Embryonic facial prominence (tissue), 1 donor: ENCODE data around the gene AP1M1.

Experiments
- DNase-seq: peaks from one replicate; pipeline ENCODE4 v3.0.0-alpha.2; 2016; ENCODE audit errors: extremely low spot score

AP1M1 gene

DNA sequence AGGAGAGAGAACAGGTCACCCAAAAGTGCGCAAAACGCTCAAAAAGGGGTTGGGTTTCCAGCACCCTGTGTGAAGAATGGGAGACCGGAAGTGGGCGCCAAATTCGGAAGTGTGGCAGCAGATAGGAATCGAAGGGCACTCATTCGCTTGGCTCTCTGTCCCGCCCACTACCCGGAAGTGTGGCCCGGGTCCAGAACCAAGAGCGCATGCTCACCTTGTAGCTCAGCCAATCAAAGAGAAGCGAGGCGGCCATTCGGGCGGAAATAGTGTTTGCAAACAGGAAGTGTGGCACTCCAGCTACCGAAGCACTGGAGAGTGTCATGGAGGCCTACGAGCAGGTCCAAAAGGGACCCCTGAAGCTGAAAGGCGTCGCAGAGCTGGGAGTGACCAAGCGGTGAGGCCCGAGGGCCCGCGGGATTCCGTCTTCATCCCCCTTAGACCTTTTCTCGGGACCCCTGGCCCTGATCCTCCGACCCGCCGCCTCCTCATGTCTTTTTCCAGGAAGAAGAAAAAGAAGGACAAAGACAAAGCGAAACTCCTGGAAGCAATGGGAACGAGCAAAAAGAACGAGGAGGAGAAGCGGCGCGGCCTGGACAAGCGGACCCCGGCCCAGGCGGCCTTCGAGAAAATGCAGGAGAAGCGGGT, 12.5 kb upstream of the AP1M1 start, which contains the start of gene FAM32A:
FAM32A (plus strand) TSS at position 288 of the 645 bp plus-strand sequence; CDS start at position 321, 33 bp downstream.
- DNase-seq, result peak; percentile 97

DNA sequence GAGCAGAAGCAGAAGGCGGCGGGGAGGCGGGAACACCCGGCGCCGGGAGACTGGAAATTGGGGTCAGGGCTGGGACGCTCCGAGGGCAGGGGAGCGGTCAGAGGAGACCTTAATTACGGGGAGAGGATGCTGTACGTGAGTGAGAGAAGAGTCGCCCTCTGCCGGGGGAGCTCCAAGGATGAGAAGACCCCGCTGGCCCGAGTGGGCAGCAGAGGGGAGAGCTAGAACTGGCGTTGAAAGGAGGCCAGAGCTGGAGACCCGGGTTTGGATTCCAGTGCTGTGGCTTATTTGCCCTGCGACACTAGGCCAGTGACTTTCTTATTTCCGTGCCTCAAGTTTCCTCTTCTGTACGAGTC, 12.0 kb upstream of the AP1M1 start:
- no peak for DNase-seq

DNA sequence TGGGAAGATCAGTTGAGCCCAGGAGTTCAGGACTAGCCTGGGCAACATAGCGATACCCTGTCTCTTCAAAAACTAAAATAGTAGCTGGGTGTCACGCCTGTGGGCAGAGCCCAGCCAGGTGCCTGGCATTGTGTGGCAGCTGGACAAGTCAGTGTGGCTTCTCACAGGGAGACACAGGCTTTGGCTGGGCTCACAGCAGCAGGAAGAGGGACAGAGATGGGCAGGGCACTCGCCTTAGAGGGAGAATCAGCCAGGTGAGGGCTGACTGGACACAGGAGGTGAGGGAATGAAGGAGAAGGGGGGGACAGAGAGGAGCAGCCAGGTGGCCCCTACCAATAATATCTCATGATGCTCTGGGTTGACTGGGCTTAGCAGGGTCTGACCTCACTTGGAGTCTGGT, 9.2 kb upstream of the AP1M1 start:
- no peak for DNase-seq

GRCh38 chr19:16190198-16190597, 7.5 kb upstream of the AP1M1 start:
- no peak for DNase-seq

GRCh38 chr19:16190736-16191135, 7.0 kb upstream of the AP1M1 start:
- DNase-seq, result no peak

DNA sequence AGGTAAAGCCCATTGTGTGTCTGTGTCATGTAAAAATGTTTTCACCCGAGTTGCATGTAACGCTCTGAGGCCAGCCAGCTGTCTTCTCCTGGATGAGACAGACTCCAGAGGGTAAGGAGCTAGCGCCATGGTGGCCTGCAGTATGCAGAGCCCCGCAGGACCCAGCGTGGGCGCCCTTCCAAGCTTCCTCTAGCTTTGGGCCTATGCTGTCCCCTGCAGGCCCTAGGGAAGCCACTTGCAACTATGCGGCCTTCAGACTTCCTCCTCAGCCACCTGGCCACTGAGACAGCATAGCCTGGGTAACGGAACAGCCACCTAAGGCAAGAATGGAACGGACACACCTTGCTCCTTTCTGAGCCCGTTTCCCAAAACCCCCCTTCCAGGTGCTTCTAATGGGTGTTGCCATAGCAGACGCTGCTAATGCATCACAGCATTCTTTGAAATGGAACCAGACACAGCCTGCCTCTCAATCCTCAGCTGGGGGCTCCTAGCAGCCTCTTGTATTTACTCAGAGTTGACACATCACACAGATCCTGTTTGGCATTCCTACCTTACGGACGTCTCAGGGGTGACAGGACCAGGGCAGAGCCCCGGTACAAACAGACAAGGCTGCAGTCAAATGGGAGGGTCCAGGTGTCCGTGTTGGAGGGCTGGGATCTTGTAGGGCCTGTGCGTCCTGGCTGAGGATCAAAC, 6.3 kb upstream of the AP1M1 start:
- no peak for DNase-seq

- DNase-seq, result no peak
Observed at GRCh38 chr19:16193466-16193865, 4.2 kb upstream of the AP1M1 start.

- no peak for DNase-seq
Observed at GRCh38 chr19:16197188-16197621, 506 bp upstream of the AP1M1 start.

DNA sequence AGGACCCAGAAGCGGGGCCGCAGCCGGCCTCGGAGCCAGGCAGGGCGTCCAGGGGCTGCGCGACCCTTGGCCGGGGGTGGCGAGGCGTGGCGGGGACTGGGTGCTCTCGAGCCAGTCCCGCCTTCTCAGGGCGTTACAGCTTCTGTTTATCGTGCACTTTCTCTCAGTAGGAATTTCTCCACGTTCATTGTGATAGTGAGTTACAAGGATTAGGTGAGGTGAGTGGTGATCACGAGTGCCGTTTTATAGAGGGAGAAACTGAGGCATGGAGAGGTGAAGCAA, 600 bp downstream of the AP1M1 start:
- DNase-seq, result no peak

- DNase-seq, result no peak
Observed at GRCh38 chr19:16199275-16199932, 1.7 kb downstream of the AP1M1 start.

GRCh38 chr19:16200038-16201010, 2.6 kb downstream of the AP1M1 start:
- no peak for DNase-seq

GRCh38 chr19:16201011-16201391, 3.3 kb downstream of the AP1M1 start:
- no peak for DNase-seq

GRCh38 chr19:16202320-16203255, 4.9 kb downstream of the AP1M1 start:
- no peak for DNase-seq

GRCh38 chr19:16203256-16204004, 5.7 kb downstream of the AP1M1 start:
- no peak for DNase-seq

DNA sequence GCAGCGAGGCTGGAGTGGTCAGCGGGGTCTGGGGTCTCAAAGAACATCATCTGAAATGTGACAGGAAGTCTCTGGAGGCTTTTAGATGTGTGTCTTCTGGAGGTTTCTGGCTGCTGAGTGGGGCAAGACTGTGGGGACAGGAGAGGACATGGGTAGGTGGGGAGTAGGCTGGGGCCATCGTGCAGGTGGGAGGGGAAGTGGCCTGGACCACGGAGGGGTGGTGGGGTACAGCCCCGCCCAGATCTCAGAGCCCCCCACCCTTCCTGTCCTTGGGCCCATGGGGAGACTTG, 6.2 kb downstream of the AP1M1 start:
- DNase-seq, result no peak

GRCh38 chr19:16205205-16206045, 7.7 kb downstream of the AP1M1 start:
- no peak for DNase-seq

DNA sequence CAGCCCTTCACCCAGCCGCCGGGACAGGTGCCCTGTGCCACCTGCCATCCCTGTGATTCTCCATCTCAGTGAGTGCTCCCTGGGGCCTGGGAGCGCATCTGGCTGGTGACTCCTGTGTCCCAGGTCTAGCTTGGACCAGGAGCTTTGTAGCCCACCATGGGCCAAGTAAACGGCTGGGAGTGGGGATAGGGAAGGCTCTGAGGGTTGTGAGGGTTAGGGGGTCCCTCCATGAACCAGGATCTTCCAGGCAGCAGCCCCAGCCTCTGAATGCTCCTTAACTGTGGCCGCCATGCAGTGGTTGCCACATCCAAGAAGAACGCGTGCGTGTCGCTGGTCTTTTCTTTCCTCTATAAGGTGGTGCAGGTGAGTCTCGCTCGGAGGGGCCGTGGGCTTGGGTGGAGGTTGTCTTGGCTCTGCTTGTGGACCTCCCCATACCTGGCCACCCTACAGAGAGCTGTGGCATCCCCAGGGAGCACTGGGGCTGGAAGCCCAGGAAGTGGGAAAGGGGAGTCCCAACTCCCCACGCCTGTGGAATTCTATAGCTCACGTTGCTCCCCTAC, 8.4 kb downstream of the AP1M1 start:
- DNase-seq, result no peak

DNA sequence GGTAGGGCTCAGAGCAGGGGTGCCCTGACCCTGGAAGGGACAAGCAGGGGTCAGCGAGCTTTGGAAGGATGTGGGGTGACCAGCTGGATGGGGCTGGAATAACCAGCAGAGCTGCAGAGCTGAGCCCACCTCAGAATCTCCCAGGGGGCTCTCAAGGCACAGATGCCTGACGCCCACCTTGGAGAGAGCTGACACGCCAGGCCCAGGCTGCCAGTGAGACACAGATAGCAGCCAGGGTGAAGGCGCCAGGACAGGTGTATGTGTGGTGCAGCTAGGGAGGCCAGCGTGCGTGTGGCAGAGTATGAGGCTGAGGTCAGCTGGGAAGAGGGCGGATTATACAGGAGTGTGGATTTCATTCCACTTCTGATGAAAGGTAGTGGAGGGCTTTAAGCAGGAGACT, 8.9 kb downstream of the AP1M1 start:
- no peak for DNase-seq

- no peak for DNase-seq
Observed at GRCh38 chr19:16207063-16207462, 9.4 kb downstream of the AP1M1 start.
